NT2/D1 (cell line): ENCODE measurements around the gene RABGAP1.

Experiments
- DNase-seq: peaks from one replicate; pipeline ENCODE4 v3.0.0-alpha.2; 2011; ENCODE audit warnings: low read depth, low spot score
- H3K27me3 ChIP-seq: 2 replicates; pipeline ENCODE4 v1.6.0; 2011; ENCODE audit warnings: mild to moderate bottlenecking; ENCODE audit not compliant: insufficient read length, insufficient read depth
- H3K36me3 ChIP-seq: 2 replicates; pipeline ENCODE4 v1.6.1; 2011; ENCODE audit warnings: mild to moderate bottlenecking, low read length, mixed read lengths; ENCODE audit not compliant: insufficient read depth, insufficient read length
- H3K4me1 ChIP-seq: 2 replicates; pipeline ENCODE4 v1.5.1; 2011; ENCODE audit not compliant: insufficient read depth, insufficient read length
- H3K4me3 ChIP-seq: 2 replicates; pipeline ENCODE4 v1.5.1; 2011; ENCODE audit warnings: low read depth; ENCODE audit not compliant: insufficient read length
- H3K9ac ChIP-seq: 2 replicates; pipeline ENCODE4 v1.6.0; 2011; ENCODE audit warnings: low read depth; ENCODE audit not compliant: insufficient read length
- H3K9me3 ChIP-seq: 2 replicates; pipeline ENCODE4 v1.5.1; 2011; ENCODE audit warnings: mild to moderate bottlenecking, low read length; ENCODE audit not compliant: insufficient read depth
- SUZ12 ChIP-seq: IDR thresholded peaks from 2 replicates; pipeline ENCODE4 v1.6.1; 2011; ENCODE audit not compliant: insufficient read length, insufficient read depth; ENCODE audit errors: extremely low read depth
- YY1 ChIP-seq: IDR thresholded peaks from 2 replicates; pipeline ENCODE4 v1.6.1; 2011; ENCODE audit not compliant: insufficient read length, insufficient read depth
- ZNF274 ChIP-seq: IDR thresholded peaks from 2 replicates; pipeline ENCODE4 v1.6.1; 2011; ENCODE audit warnings: mild to moderate bottlenecking, low read depth, low read length

Gene RABGAP1

GRCh38 chr9:123128591-123128990, 187.8 kb downstream of the RABGAP1 start:
- H3K36me3 ChIP-seq, result peaks cover 33% of the 10 kb centered on the region
- H3K9ac ChIP-seq, result no peak overlapping the region
- TF ChIP-seq YY1 (no peak), SUZ12 (no peak), ZNF274 (no peak)

DNA sequence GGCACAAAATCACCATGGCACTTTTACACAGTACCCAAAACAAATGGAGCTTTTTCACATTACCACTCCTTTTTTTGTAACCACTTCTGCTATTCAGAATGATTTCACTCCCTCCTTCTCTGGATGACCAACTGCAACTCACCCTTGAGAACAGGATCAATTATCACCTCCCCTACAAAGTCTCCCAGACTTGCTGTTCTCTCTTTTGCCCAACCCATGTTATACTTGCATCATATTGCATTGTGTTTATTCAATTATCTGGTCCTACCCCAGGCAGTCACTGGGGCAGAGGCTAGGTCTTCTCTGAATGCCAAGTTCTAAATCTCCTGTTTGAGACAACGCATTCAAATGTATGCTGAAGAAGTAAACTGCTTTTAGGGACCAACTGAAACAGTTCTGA, 188.6 kb downstream of the RABGAP1 start:
- TF ChIP-seq YY1, result no peak
- no peak for TF ChIP-seq SUZ12
- TF ChIP-seq ZNF274, result no peak
- DNase-seq, result no peak
- Histone ChIP-seq H3K4me1 (no peaks in the 10 kb centered on the region), H3K27me3 (no peaks in the 10 kb centered on the region), H3K9me3 (no peaks in the 10 kb centered on the region), H3K4me3 (no peak overlapping the region), H3K9ac (no peak overlapping the region), H3K36me3 (peaks cover 33% of the 10 kb centered on the region)

More at GRCh38 chr9:123128591-123128990, 187.8 kb downstream of the RABGAP1 start:
- Histone ChIP-seq H3K9me3 (no peaks in the 10 kb centered on the region), H3K4me1 (no peaks in the 10 kb centered on the region), H3K27me3 (no peaks in the 10 kb centered on the region), H3K4me3 (no peak overlapping the region)
- no peak for DNase-seq

GRCh38 chr9:123131258-123131657, 190.4 kb downstream of the RABGAP1 start:
- no peak overlapping the region for H3K4me3 ChIP-seq
- no peaks in the 10 kb centered on the region for H3K9me3 ChIP-seq
- H3K36me3 ChIP-seq, result peaks cover 33% of the 10 kb centered on the region
- TF ChIP-seq ZNF274 (no peak), SUZ12 (no peak), YY1 (no peak)
- DNase-seq, result peak; percentile 39
- H3K9ac ChIP-seq, result no peak overlapping the region
- H3K27me3 ChIP-seq, result no peaks in the 10 kb centered on the region
- no peaks in the 10 kb centered on the region for H3K4me1 ChIP-seq

GRCh38 chr9:123131993-123132392, 191.2 kb downstream of the RABGAP1 start:
- no peak for DNase-seq
- TF ChIP-seq YY1 (no peak), SUZ12 (no peak), ZNF274 (no peak)
- H3K36me3 ChIP-seq, result peaks cover 32% of the 10 kb centered on the region

GRCh38 chr9:123132696-123133095, 191.9 kb downstream of the RABGAP1 start:
- Histone ChIP-seq H3K9ac (no peak overlapping the region), H3K4me1 (no peaks in the 10 kb centered on the region), H3K27me3 (no peaks in the 10 kb centered on the region)

More at GRCh38 chr9:123131993-123132392, 191.2 kb downstream of the RABGAP1 start:
- Histone ChIP-seq H3K4me3 (no peak overlapping the region), H3K9me3 (no peaks in the 10 kb centered on the region), H3K27me3 (no peaks in the 10 kb centered on the region), H3K4me1 (no peaks in the 10 kb centered on the region), H3K9ac (no peak overlapping the region)

DNA sequence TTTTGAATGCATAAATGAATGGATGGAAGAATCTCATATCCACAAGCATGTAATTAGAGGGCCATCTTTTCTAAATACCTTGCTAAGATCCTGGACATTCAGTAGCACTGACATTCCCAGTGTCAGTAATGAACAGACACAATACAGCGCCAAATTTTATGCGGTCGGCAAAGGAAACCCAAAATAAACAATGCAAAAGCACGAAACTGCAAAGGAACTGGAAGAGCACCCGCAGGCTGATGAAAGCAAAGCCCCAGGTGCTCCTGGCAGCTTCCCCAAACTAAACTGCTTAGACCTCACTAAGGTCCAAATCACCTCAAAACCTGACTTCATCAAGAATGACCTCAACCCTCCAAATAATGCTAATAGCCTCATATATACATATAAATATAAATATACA, 194.6 kb downstream of the RABGAP1 start:
- TF ChIP-seq YY1 (no peak), SUZ12 (no peak)
- no peaks in the 10 kb centered on the region for H3K27me3 ChIP-seq
- peaks cover 15% of the 10 kb centered on the region for H3K36me3 ChIP-seq
- no peak for DNase-seq
- H3K9me3 ChIP-seq, result no peaks in the 10 kb centered on the region
- H3K4me1 ChIP-seq, result no peaks in the 10 kb centered on the region
- H3K9ac ChIP-seq, result no peak overlapping the region
- H3K4me3 ChIP-seq, result no peak overlapping the region

More at GRCh38 chr9:123132696-123133095, 191.9 kb downstream of the RABGAP1 start:
- no peaks in the 10 kb centered on the region for H3K9me3 ChIP-seq
- TF ChIP-seq SUZ12 (no peak), ZNF274 (no peak), YY1 (no peak)
- H3K4me3 ChIP-seq, result no peak overlapping the region
- H3K36me3 ChIP-seq, result peaks cover 26% of the 10 kb centered on the region
- DNase-seq, result no peak

DNA sequence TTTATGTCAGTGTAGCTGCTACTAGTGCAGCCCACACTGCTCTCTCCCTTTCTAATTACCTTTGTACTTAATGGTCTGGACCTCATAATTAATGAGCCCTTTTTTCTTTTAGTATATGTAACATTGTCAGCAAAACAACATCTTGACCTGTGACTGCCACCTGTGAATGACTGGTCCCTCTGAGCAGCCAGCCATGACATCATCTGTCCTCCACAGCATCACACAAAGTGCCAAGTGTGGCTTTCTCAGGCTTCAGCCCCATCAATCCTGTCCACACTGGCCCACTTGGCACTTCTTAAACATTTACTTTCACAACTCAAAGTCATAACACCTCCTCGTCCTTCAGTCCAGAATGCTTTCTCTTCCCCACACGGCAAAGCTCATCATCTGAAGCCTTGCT, 197.3 kb downstream of the RABGAP1 start:
- H3K9ac ChIP-seq, result no peak overlapping the region
- H3K36me3 ChIP-seq, result peaks cover 7% of the 10 kb centered on the region
- H3K9me3 ChIP-seq, result no peaks in the 10 kb centered on the region
- no peak for TF ChIP-seq YY1
- TF ChIP-seq SUZ12, result no peak
- no peak for TF ChIP-seq ZNF274
- no peak for DNase-seq
- no peak overlapping the region for H3K4me3 ChIP-seq
- H3K4me1 ChIP-seq, result no peaks in the 10 kb centered on the region
- no peaks in the 10 kb centered on the region for H3K27me3 ChIP-seq

GRCh38 chr9:123149067-123149466, 208.2 kb downstream of the RABGAP1 start:
- Histone ChIP-seq H3K27me3 (no peaks in the 10 kb centered on the region), H3K36me3 (peaks cover 17% of the 10 kb centered on the region), H3K4me3 (no peak overlapping the region), H3K9me3 (peaks cover 7% of the 10 kb centered on the region; the same call in 1 of the 2 replicates), H3K9ac (no peak overlapping the region), H3K4me1 (no peaks in the 10 kb centered on the region)
- no peak for TF ChIP-seq YY1
- no peak for TF ChIP-seq SUZ12
- TF ChIP-seq ZNF274, result no peak
- no peak for DNase-seq
